IPS DF 6.9 (cell line): ENCODE results near the gene TGM5.

ENCODE experiments used
- DNase-seq: peaks from one replicate; pipeline ENCODE4 v3.0.0-alpha.2; 2013; ENCODE audit warnings: low read depth, low spot score
- H3K27ac ChIP-seq: one replicate; pipeline ENCODE4 v1.5.1; 2013; ENCODE audit warnings: low read length, control low read depth
- H3K27me3 ChIP-seq: 2 replicates; pipeline ENCODE4 v1.6.1; 2013; ENCODE audit warnings: mild to moderate bottlenecking, low read length; ENCODE audit not compliant: control insufficient read depth, insufficient read depth
- H3K36me3 ChIP-seq: 2 replicates; pipeline ENCODE4 v1.6.1; 2013; ENCODE audit warnings: low read length; ENCODE audit not compliant: control insufficient read depth, insufficient read depth
- H3K4me1 ChIP-seq: 2 replicates; pipeline ENCODE4 v1.6.1; 2013; ENCODE audit warnings: low read length; ENCODE audit not compliant: control insufficient read depth, insufficient read depth
- H3K4me3 ChIP-seq: 2 replicates; pipeline ENCODE4 v1.5.1; 2013; ENCODE audit warnings: mild to moderate bottlenecking, low read length
- H3K9me3 ChIP-seq: 2 replicates; pipeline ENCODE4 v1.6.1; 2013; ENCODE audit warnings: low read length, inconsistent platforms; ENCODE audit not compliant: control insufficient read depth, insufficient read depth
- WGBS: extraction: QIAGEN DNeasy Blood & Tissue Kit; methylation state at CpG from one replicate; pipeline ENCODE4 v1.1.7; 2013; ENCODE audit warnings: mixed read lengths, missing lambda C conversion rate; ENCODE audit not compliant: insufficient read length, insufficient coverage; 5-methylcytosine and 5-hydroxymethylcytosine counted together

Gene TGM5

DNA sequence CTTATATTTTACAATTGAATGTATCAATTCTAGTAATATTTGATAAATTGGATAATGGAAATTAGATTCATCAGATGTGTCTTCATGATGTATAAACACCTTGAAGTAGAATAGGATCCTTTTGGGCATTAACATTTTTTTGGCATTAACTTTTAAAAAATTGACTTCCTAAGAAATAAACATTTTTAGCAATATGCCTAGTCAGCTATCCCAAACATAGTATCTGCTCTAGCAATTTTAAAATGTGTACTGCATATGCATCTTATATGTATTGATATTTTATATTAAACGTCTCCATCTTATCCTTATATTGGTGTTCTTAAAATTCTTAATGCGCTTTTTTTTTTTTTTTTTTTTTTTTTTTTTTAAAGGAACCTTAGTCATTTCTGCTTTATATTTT, 73.0 kb downstream of the TGM5 start:
- H3K4me3 ChIP-seq = no peak overlapping the region
- H3K36me3 ChIP-seq = no peaks in the 10 kb centered on the region; the same call in 1 of the 2 replicates
- H3K4me1 ChIP-seq = no peaks in the 10 kb centered on the region
- WGBS = no CpG with 5 or more reads among the region's 2 CpGs
- no peak overlapping the region for H3K27ac ChIP-seq
- no peak for DNase-seq
- H3K27me3 ChIP-seq = no peaks in the 10 kb centered on the region
- no peaks in the 10 kb centered on the region for H3K9me3 ChIP-seq

DNA sequence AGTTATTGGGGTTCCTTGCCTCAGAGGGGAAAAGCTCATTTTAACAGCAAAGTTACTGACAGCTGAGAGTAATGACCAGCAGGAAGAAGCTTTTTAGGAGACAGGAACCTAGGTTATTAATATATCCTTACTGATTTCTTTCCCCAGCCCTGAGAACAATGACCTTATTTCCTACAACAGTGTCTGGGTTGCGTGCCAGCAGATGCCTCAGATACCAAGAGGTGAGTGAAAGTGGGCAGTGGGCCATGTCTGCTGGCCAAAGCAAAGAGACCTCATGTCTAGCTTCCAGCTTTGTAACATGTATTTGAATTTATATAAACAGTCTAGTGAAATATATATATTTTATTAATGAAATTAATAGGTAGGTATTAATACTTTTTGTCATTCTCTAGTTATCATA, 76.5 kb downstream of the TGM5 start:
- H3K27ac ChIP-seq = no peak overlapping the region
- H3K27me3 ChIP-seq = no peaks in the 10 kb centered on the region
- H3K36me3 ChIP-seq = no peaks in the 10 kb centered on the region; the same call in 1 of the 2 replicates
- H3K4me3 ChIP-seq = no peak overlapping the region
- H3K4me1 ChIP-seq = no peaks in the 10 kb centered on the region
- DNase-seq = no peak
- no peaks in the 10 kb centered on the region for H3K9me3 ChIP-seq
- no CpG with 5 or more reads among the region's 1 CpG for WGBS

DNA sequence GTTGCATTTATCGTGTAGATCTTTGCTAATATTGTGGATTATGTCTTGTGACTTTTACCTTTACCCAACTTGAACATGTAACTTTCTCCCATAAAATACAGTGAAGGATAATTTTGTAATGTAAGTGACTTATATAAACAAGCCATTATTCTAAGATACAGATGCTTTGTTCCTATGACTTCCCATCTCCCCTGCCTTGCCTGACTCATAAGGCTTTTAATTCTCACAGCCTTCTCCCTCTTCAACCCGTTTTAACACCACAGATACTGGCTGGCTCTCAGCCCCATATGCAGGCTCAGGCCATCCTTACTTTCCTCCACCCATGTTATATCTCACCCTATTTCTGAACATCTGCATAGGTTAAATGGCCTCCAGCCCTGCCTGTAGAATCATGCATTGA, 77.4 kb downstream of the TGM5 start:
- Histone ChIP-seq H3K36me3 (no peaks in the 10 kb centered on the region; the same call in 1 of the 2 replicates), H3K9me3 (no peaks in the 10 kb centered on the region), H3K4me1 (no peaks in the 10 kb centered on the region), H3K27ac (no peak overlapping the region), H3K4me3 (no peak overlapping the region), H3K27me3 (no peaks in the 10 kb centered on the region)
- no peak for DNase-seq
- no CpG with 5 or more reads among the region's 2 CpGs for WGBS

DNA sequence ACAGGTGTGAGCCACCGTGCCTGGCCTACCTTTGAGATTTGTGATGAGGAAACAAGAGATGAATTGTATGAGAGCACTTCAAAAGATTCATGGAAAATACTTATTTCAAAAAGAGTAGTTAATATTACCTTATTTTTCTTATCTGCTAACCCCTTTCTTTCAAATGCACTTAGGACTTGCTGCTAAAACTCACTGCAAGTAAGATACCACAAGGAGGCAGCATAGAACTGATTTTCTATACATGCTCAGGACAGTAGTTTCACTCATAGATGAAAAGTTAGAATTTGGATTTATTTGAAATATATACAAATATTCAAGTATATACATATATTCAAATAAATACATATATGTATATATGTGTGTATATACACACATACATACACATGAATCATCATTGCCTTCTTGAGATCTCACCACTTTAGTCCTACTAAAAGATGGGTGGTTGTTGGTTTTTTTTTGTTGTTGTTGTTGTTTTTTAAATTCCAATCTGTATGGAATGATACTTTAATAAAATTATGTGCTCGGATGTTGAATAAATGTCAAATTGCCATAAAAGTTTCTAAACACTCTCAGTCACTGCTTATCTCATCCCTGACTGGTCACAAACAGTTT, 79.1 kb downstream of the TGM5 start:
- Histone ChIP-seq H3K4me1 (no peaks in the 10 kb centered on the region), H3K9me3 (no peaks in the 10 kb centered on the region), H3K27me3 (no peaks in the 10 kb centered on the region), H3K27ac (no peak overlapping the region), H3K36me3 (no peaks in the 10 kb centered on the region; the same call in 1 of the 2 replicates), H3K4me3 (no peak overlapping the region)
- no CpG with 5 or more reads among the region's 2 CpGs for WGBS
- no peak for DNase-seq

DNA sequence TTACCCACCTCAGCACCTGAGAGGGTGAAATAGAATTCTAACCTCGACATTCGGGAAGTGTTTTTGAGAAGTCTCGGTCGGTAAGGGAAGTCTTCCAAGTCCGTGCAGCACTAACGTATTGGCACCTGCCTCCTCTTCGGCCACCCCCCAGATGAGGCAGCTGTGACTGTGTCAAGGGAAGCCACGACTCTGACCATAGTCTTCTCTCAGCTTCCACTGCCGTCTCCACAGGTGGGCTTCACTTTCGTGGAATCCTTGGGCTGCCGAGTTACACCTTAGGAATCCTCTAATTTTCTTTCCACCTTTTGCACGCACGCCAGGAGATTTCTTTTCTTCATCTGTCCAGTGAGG, 80.8 kb downstream of the TGM5 start:
- no peaks in the 10 kb centered on the region for H3K9me3 ChIP-seq
- no peak overlapping the region for H3K27ac ChIP-seq
- no peaks in the 10 kb centered on the region for H3K27me3 ChIP-seq
- H3K4me3 ChIP-seq = peak overlapping the region; percentile 90; the same call in 1 of the 2 replicates
- H3K4me1 ChIP-seq = no peaks in the 10 kb centered on the region
- no peak for DNase-seq
- WGBS = no CpG with 5 or more reads among the region's 13 CpGs
- H3K36me3 ChIP-seq = no peaks in the 10 kb centered on the region; the same call in 1 of the 2 replicates

DNA sequence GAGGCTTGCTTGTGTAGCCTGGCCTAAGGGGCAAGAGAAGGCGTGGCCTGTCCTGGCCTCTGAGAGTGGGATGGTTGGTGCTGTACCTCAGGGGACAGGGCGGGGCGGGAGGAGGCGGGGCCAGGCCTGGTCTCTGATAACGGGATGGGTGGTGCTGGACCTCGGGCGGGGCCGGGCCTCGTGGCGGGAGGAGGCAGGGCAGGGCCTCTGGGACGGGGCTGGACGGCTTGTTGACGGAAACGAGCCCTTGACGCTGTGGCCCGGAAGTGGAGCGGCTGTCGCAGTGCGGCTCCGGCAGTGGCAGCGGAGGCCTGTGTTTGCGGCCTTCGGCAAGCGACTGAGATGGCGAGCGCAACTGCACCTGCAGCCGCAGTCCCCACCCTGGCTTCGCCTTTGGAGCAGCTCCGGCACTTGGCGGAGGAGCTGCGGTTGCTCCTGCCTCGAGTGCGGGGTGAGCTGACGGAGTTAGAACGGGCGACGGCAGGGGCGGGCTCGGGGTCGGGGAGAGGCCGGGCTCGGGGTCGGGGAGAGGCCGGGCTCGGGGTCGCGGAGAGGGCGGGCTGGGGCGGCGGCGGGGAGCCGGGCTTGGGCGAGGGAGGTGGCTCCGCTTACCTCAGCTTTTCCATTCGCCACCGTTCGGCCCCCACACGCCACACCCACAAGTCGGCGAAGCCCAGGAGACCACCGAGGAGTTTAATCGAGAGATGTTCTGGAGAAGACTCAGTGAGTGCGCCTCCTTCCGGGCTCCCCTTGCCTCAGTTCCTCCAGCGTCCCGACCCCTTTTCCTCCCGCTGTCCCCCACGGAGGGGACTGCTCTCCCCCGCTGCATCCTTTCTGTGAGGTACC, 81.3 kb downstream of the TGM5 start, which contains the start of gene CCNDBP1:
Gene CCNDBP1 (plus strand): TSS at position 247 of the 846 bp plus-strand sequence. CDS start 96 bp downstream, at position 343.
- WGBS = no CpG with 5 or more reads among the region's 69 CpGs
- no peaks in the 10 kb centered on the region for H3K4me1 ChIP-seq
- H3K36me3 ChIP-seq = no peaks in the 10 kb centered on the region; the same call in 1 of the 2 replicates
- peak within 1 kb of the TSS; percentile 90 for H3K4me3 ChIP-seq
- no peaks in the 10 kb centered on the region for H3K9me3 ChIP-seq
- no peak within 1 kb of the TSS for H3K27ac ChIP-seq
- peak; percentile 75 for DNase-seq
- H3K27me3 ChIP-seq = no peaks in the 10 kb centered on the region

DNA sequence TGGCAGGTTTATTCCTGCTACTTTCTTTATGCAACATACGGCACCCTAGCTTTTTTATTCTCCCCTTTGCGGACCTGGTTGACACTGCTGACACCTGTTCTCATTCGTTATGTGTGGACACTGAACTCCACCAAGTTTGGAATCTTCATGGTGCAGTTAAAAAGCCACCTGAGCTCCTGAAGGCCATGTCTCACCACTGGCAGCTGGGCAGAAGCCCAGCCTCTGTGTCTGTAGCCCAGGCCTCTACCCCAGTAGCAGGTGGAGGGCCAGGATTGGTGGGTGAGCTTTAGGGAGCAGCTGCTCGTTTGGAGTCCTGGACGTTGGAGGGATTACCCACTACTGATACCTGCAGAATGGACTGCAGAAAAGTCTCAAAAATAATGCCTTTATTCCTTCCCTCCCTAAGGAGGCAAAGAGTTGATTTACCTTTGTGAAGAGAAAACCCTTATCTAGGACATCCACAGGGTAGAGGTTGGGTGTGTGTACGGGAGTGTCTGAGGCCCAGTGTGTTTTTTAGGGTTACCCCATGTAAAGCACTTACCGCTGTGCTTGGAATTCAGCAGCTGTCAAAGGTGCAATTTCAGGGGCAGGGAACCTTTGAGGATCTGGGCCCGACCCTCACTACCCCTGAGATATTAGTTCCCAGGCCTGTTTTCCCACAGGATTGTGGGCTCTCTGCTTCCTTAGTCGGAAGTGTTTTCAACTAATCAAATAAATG, 82.2 kb downstream of the TGM5 start:
- Histone ChIP-seq H3K4me3 (no peak overlapping the region; the same call in 1 of the 2 replicates), H3K27ac (no peak overlapping the region), H3K27me3 (no peaks in the 10 kb centered on the region), H3K9me3 (no peaks in the 10 kb centered on the region), H3K36me3 (no peaks in the 10 kb centered on the region), H3K4me1 (no peaks in the 10 kb centered on the region)
- WGBS = no CpG with 5 or more reads among the region's 9 CpGs
- no peak for DNase-seq

DNA sequence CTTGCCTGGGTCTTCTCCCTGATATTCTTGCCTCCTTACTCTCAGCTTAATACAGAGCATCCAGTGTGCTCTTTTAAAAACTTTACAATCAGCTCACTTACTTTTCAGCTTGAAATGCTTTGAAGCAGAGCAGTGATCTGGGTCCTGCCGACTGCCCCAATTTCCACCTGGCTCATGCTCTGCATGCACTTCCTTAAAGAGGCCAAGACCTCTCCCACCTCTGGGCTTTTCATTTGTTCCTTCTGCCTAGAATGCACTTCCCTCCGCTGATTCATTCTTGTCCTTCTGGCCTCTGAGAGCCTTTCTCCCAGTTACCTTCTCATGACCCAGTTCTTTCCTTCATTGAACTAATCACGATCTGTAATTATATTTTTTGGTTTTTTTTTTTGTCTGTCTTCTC, 83.5 kb downstream of the TGM5 start:
- Histone ChIP-seq H3K27ac (no peak overlapping the region), H3K36me3 (no peaks in the 10 kb centered on the region), H3K9me3 (no peaks in the 10 kb centered on the region), H3K27me3 (no peaks in the 10 kb centered on the region), H3K4me3 (no peak overlapping the region), H3K4me1 (no peaks in the 10 kb centered on the region)
- no CpG with 5 or more reads among the region's 3 CpGs for WGBS
- DNase-seq = no peak
